ENCODE measurements around the gene TTBK2.

TTBK2 gene

DNA sequence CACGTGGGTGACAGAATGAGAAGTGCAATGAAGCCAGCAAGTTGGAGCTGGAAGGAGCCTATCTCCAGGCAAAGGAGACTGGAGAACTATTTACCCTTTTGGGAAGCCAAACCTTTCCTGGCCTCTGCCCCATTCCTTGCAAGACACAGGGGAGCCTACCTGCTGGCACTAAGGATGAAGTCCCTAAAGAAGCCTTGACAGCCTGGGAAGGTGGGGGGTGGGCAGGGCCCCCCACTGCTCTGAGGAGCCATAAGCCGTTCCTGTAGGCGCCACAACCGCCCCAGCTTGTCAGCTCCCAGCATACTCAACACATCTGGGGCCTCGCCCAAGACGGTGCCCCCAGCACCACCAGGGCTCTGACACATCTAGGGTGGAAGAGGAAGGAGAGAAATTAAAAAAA, 189.1 kb downstream of the TTBK2 start:
- TF ChIP-seq, protein P1, sequence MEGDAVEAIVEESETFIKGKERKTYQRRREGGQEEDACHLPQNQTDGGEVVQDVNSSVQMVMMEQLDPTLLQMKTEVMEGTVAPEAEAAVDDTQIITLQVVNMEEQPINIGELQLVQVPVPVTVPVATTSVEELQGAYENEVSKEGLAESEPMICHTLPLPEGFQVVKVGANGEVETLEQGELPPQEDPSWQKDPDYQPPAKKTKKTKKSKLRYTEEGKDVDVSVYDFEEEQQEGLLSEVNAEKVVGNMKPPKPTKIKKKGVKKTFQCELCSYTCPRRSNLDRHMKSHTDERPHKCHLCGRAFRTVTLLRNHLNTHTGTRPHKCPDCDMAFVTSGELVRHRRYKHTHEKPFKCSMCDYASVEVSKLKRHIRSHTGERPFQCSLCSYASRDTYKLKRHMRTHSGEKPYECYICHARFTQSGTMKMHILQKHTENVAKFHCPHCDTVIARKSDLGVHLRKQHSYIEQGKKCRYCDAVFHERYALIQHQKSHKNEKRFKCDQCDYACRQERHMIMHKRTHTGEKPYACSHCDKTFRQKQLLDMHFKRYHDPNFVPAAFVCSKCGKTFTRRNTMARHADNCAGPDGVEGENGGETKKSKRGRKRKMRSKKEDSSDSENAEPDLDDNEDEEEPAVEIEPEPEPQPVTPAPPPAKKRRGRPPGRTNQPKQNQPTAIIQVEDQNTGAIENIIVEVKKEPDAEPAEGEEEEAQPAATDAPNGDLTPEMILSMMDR (IDR thresholded peaks at IDR 0.05; ENCODE audit: insufficient read depth, low read length, missing control alignments), result no peak
- H3K4me3 ChIP-seq (ENCODE audit: low read depth, low read length), result no peak overlapping the region
- CTCF ChIA-PET, result interaction anchor here (1.2 to 2.5 kb wide), 2 partner anchors 15 to 195 kb away, joined by 4 to 6 read pairs; no protein-coding TSS in a partner anchor
- DNase-seq (ENCODE audit: low read depth, low spot score), result no peak
- POLR2A ChIA-PET, result no interaction called here

DNA sequence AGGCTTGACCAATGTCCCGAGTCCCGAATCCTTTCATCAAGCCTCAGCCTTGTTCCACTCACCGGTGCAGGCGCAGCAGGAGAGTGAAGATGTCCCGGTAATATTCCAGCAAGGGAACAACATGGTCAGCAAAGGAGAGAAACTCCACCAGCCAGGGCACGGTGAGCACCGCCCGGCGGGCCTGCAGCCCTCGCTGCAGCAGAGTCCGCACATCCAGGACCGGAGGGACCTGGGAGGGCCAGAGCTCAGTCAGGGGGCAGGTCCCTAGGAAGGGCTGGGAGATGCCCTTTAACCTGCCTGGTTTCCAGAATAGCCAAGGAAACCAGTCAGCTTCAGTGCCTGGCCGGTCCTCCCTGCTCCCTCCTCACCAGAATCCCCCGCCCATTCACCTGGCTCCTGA, 190.0 kb downstream of the TTBK2 start:
- no peak overlapping the region for H3K4me3 ChIP-seq (ENCODE audit: low read depth, low read length)
- ChIA-PET CTCF (interaction anchor here (1.2 kb wide), 1 partner anchor 14 kb away, joined by 4 read pairs; no protein-coding TSS in a partner anchor), POLR2A (no interaction called here)
- TF ChIP-seq, protein P1 (IDR thresholded peaks at IDR 0.05; ENCODE audit: insufficient read depth, low read length, missing control alignments), result no peak
- no peak for DNase-seq (ENCODE audit: low read depth, low spot score)

GRCh38 chr15:42730135-42730534, 190.4 kb downstream of the TTBK2 start:
- ChIA-PET POLR2A (no interaction called here), CTCF (no interaction called here)
- H3K4me3 ChIP-seq (ENCODE audit: low read depth, low read length), result no peak overlapping the region
- TF ChIP-seq, protein P1 (IDR thresholded peaks at IDR 0.05; ENCODE audit: insufficient read depth, low read length, missing control alignments), result no peak
- no peak for DNase-seq (ENCODE audit: low read depth, low spot score)

DNA sequence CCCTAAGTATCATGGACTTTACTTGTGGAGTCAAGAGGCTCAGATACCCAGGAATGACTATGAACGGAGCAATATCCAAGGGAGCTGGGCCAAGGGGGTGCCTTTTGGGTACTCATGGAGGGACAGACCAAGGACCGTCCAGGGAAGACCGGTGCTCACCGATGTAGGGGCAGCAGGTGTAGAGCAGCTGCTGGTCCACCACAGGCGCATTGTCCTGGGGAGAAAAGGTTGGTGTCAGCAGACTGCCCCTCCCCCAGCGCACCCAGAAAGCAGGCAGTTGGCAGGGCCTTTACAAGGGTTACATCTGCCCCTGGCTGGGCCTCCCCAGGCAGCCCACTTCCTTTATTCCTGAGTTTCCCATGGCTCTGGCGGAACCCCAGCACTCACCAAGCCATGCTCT, 191.2 kb downstream of the TTBK2 start:
- CTCF ChIA-PET, result interaction anchor here (0.8 kb wide), 1 partner anchor 11 kb away, joined by 3 read pairs; no protein-coding TSS in a partner anchor
- H3K4me3 ChIP-seq (ENCODE audit: low read depth, low read length), result no peak overlapping the region
- TF ChIP-seq, protein P1 (IDR thresholded peaks at IDR 0.05; ENCODE audit: insufficient read depth, low read length, missing control alignments), result no peak
- POLR2A ChIA-PET, result no interaction called here
- DNase-seq (ENCODE audit: low read depth, low spot score), result no peak

DNA sequence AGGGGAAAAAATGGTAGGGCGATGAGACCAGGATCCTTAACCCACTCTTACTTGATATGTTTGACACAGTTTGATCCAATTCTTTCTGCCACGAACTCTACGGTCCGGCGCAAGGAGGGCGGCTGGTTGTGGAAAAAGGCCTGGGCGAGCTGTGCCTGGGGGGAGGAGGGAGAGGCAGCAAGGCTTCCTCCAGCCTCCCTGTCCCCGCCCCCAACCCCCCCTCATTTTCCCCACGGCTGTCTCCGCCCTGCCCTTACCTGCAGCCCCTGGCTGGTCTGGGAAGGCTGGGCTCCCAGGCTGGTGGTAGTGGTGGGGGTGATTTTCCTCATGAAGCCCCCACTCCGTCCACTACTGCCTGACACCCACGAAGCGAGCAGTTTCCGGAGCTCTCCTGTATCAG, 191.6 kb downstream of the TTBK2 start:
- no peak for DNase-seq (ENCODE audit: low read depth, low spot score)
- CTCF ChIA-PET, result interaction anchor here (0.8 kb wide), 1 partner anchor 11 kb away, joined by 3 read pairs; no protein-coding TSS in a partner anchor
- POLR2A ChIA-PET, result no interaction called here
- TF ChIP-seq, protein P1 (IDR thresholded peaks at IDR 0.05; ENCODE audit: insufficient read depth, low read length, missing control alignments), result no peak
- no peak overlapping the region for H3K4me3 ChIP-seq (ENCODE audit: low read depth, low read length)

- no peak for DNase-seq (ENCODE audit: low read depth, low spot score)
- ChIA-PET POLR2A (no interaction called here), CTCF (no interaction called here)
- H3K4me3 ChIP-seq (ENCODE audit: low read depth, low read length), result no peak overlapping the region
- TF ChIP-seq, protein P1 (IDR thresholded peaks at IDR 0.05; ENCODE audit: insufficient read depth, low read length, missing control alignments), result no peak
These were observed 192.0 kb downstream of the TTBK2 start for GRCh38 chr15:42728560-42728959.

All from AG04449 (cell line).